BLaER1 treated with 17β-estradiol and CSF1 and Interleukin-3, amounts not matched to agents 10 nM and 100 nM (cell line): Measurements from ENCODE around the gene ATG4B.

Experiments
- H3K27ac ChIP-seq, 11 experiments: shearing (Covaris generic); formaldehyde crosslinking; 2 replicates each; pipeline ENCODE4 v1.8.1; 2022
- H3K27me3 ChIP-seq, 11 experiments: shearing (Covaris generic); formaldehyde crosslinking; 2 replicates each; pipeline ENCODE4 v1.8.1; 2022
- H3K36me3 ChIP-seq, 11 experiments: shearing (Covaris generic); formaldehyde crosslinking; 2 replicates each; pipeline ENCODE4 v1.8.1; 2022
- H3K4me1 ChIP-seq, 10 experiments: shearing (Covaris generic); formaldehyde crosslinking; 2 replicates each; pipeline ENCODE4 v1.8.1; 2022
- H3K4me2 ChIP-seq, 11 experiments: shearing (Covaris generic); formaldehyde crosslinking; 2 replicates each; pipeline ENCODE4 v1.8.1; 2022
- H3K4me3 ChIP-seq, 10 experiments: shearing (Covaris generic); formaldehyde crosslinking; 2 replicates each; pipeline ENCODE4 v1.8.1; 2022
- H3K9ac ChIP-seq, 11 experiments: shearing (Covaris generic); formaldehyde crosslinking; 2 replicates each; pipeline ENCODE4 v1.8.1; 2022
- H3K9me3 ChIP-seq, 11 experiments: shearing (Covaris generic); formaldehyde crosslinking; replicated peaks in 1 of 11; 2 replicates each; pipeline ENCODE4 v1.8.1; 2022
- H4K20me1 ChIP-seq, 11 experiments: shearing (Covaris generic); formaldehyde crosslinking; 2 replicates each; pipeline ENCODE4 v1.8.1; 2022
- Cebpa-rat ChIP-seq, 11 experiments: shearing (Covaris generic); IDR thresholded peaks; 2 replicates each; pipeline ENCODE4 v1.8.1; 2022

The ATG4B gene

DNA sequence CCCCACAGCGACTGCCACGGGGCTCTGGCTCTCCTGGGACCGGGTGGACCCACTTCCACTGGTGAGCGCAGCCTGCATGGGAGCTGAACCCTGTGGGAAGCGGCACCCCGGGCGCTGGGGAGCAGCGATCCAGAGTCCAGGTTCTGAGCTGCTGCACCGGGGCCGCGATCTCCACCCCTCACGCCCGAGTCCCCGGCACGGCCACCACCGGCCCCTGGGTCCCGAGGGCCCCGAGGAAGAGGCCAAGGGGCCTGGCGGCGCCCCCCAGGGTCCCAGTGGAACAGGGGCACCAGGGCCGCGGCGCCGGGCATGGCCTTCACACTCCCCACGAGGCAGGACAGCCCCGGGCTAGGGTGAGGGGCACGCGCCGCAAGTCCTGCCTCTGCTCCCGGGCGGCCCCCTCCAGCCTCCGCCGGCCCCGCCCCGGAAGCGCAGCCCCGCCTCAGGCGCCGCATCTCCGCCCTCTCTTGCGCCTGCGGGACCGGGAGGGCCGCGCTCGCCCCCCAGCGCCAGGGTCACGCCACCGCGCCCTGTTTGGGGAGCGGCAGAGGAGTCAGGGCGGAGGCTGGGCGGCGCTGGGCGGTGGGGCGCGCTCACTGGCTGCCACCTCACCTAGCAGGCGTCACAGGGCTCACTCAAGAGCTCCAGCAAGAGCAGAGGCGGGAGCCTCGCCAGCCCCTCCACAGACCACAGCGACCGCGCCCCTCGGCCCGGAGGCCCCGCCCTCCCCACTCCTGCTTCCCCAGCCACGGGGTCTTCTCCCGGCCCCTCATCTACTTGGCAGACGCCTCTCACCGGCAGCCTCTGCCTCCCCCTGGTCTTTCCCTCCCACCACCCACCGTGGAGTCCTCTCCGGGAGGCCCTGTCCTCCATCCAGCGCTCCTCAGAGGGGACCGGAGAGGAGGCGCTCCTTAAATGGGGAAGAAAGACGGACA is 27.4 kb upstream of the ATG4B start:
- Histone ChIP-seq H3K27ac (peak overlapping the region; percentile 56 to 90 (median 85); a peak in 21 of 22 replicates), H3K4me1 (peaks cover 27 to 60% (median 51%) of the 10 kb centered on the region in 10 experiments), H3K36me3 (peaks cover 26 to 68% (median 38%) of the 10 kb centered on the region in 11 experiments), H3K9me3 (no peaks in the 10 kb centered on the region), H3K4me3 (peak overlapping the region; percentile 59 to 73 (median 66)), H3K9ac (peak overlapping the region; percentile 74 to 88 (median 84)), H3K27me3 (no peaks in the 10 kb centered on the region), H4K20me1 (peaks cover 13 to 86% (median 56%) of the 10 kb centered on the region in 11 experiments; a peak in 20 of 22 replicates), H3K4me2 (peak overlapping the region; percentile 89 to 100 (median 98))
- TF ChIP-seq Cebpa-rat (IDR thresholded peaks at IDR 0.05), result no peak

DNA sequence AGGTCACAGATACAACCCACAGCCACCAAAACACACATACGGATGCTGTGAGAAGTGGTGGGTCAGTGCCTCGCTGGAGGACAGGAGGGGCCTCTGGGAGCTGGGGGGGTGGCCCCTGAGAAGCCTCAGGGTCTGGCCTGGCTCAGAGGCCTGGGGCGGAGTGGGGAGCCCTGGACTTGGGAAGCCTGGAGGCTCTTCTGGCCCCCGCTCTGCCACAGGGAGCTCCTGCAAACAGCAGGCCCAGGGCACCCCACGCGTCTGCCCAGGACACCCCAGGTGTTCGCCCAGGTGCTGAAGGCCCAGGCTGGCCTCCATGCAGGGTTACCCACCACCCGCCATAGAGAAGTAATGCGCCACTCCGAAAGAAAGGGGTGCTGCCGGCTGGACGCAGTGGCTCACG is 26.4 kb upstream of the ATG4B start:
- Histone ChIP-seq H3K27me3 (no peaks in the 10 kb centered on the region), H3K9me3 (no peaks in the 10 kb centered on the region), H3K27ac (peak overlapping the region in 7 of 11 experiments; percentile 30 to 89 (median 80); a peak in 7 of 22 replicates), H3K9ac (peak overlapping the region in 7 of 11 experiments; percentile 65 to 88 (median 83); a peak in 8 of 22 replicates), H3K4me2 (peak overlapping the region in 10 of 11 experiments; percentile 4 to 100 (median 98); a peak in 13 of 22 replicates), H3K4me3 (no peak overlapping the region), H3K36me3 (peaks cover 17 to 67% (median 30%) of the 10 kb centered on the region in 11 experiments), H4K20me1 (peaks cover 20 to 95% (median 63%) of the 10 kb centered on the region in 11 experiments; a peak in 20 of 22 replicates), H3K4me1 (peaks cover 27 to 67% (median 56%) of the 10 kb centered on the region in 10 experiments)
- TF ChIP-seq Cebpa-rat (IDR thresholded peaks at IDR 0.05), result no peak

DNA sequence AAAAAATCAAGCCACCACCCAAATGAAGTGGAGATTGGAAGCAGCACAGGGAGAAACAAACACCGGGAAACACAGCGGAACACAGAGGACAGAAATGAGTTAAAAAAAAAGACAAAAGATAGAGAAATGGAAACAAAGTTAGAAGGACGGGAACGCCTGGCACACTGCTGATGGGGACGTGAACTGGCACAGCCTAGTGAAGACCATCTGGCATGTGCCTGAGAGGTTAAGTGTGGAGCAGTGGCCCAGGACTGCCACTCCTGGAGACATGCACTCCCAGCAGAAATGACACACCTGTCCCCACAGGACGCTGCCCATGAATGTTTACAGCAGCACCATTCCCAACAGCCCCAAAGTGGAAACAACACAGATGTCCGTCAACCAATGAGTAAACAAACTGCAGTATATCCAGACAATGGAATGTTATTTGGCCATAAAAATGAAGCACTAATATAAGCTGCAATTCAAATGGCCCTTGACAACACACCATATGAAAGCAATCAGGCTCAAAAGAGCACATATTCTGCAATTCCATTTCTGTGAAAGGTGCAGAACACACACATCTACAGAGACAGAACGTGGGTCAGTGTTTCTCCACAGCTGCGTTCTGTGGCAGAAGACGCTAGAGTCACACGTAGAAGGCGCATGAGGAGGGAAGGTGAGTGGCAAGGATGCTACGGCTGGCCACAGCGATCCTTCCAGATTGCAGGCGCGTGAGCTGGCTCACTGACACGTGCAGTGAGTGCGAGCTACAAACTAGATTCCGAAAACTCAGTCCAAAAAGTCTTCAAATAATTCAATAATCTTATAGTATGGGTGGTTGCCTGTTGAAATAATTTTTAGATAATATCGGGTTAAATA is 25.1 kb upstream of the ATG4B start:
- no peak for TF ChIP-seq Cebpa-rat (IDR thresholded peaks at IDR 0.05)
- Histone ChIP-seq H3K27ac (0 out of 22 replicates have a peak overlapping the region, but pooled peaks of 1 of the 11 experiments have one; percentile 11), H3K4me2 (peak overlapping the region in 7 of 11 experiments; percentile 17 to 86 (median 62); a peak in 11 of 22 replicates)

DNA sequence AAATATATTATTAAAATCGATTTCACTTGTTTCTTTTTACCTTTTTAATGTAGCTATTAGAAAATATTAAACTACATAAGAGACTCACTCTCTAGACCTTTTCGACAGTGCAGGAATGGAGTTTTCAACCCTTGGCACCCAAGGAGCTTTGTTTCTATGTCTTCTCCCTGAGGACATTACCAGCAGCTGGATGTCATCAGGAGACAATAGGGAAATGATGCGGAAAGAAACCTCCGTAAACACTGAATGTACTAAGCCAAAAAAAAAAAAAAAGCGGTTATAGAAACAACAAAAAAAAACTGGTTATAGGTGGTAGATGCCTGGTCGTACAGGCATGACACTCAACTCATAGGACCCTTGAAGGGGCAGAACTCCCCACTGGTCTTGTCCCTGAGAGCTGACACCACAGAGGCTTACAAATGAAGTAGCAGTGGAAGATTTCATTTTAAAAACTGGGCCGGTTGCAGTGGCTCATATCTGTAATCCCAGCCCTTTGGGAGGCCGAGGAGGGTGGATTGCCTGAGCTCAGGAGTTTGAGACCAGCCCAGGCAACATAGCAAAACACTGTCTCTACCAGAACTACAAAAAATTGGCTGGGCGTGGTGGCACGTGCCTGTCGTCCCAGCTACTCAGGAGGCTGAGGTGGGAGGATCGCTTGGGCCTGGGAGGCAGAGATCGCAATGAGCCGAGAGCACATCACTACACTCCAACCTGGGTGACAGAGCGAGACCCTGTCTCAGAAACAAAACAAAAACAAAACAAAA is 24.3 kb upstream of the ATG4B start:
- Histone ChIP-seq H3K4me3 (no peak overlapping the region), H3K27me3 (no peaks in the 10 kb centered on the region), H3K36me3 (peaks cover 4 to 53% (median 13%) of the 10 kb centered on the region in 11 experiments; a peak in 19 of 22 replicates)

More for the DNA sequence above, 25.1 kb upstream of the ATG4B start:
- H3K9me3 ChIP-seq, result no peaks in the 10 kb centered on the region
- no peaks in the 10 kb centered on the region for H3K27me3 ChIP-seq
- peaks cover 8 to 94% (median 57%) of the 10 kb centered on the region in 11 experiments; a peak in 19 of 22 replicates for H4K20me1 ChIP-seq
- H3K4me3 ChIP-seq, result no peak overlapping the region
- peak overlapping the region in 4 of 11 experiments; percentile 1 to 66 (median 62); a peak in 6 of 22 replicates for H3K9ac ChIP-seq
- H3K4me1 ChIP-seq, result peaks cover 37 to 80% (median 70%) of the 10 kb centered on the region in 10 experiments
- peaks cover 8 to 61% (median 20%) of the 10 kb centered on the region in 11 experiments; a peak in 20 of 22 replicates for H3K36me3 ChIP-seq

DNA sequence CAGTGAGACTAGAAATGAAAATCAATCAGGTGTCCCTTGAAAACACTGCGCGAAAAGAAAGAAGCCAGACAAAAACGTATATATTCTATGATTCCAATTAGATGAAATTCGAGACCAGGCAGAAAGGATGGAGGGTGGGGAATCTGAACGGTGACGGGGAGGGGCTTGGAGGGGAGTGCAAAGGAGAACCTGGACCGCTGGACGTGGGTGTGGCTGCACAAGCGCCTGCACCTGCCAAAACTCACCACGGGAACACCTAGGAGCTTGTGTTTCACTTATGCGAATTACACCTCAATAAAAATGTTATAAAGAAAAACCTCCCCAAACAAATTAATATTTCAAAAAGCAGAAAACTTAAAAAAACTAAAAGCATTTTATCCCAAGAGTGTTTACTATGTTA is 22.5 kb upstream of the ATG4B start:
- peaks cover 47 to 90% (median 78%) of the 10 kb centered on the region in 10 experiments for H3K4me1 ChIP-seq
- H3K27ac ChIP-seq, result no peak overlapping the region
- no peaks in the 10 kb centered on the region for H3K9me3 ChIP-seq
- H3K4me3 ChIP-seq, result no peak overlapping the region
- peaks cover 0 to 42% (median 12%) of the 10 kb centered on the region in 11 experiments; a peak in 10 of 22 replicates for H3K36me3 ChIP-seq
- H3K4me2 ChIP-seq, result no peak overlapping the region
- H3K9ac ChIP-seq, result no peak overlapping the region
- no peak for TF ChIP-seq Cebpa-rat (IDR thresholded peaks at IDR 0.05)
- no peaks in the 10 kb centered on the region for H3K27me3 ChIP-seq
- H4K20me1 ChIP-seq, result peaks cover 0 to 75% (median 36%) of the 10 kb centered on the region in 11 experiments; a peak in 16 of 22 replicates

More for the DNA sequence above, 24.3 kb upstream of the ATG4B start:
- no peak for TF ChIP-seq Cebpa-rat (IDR thresholded peaks at IDR 0.05)
- peak overlapping the region in 10 of 11 experiments; percentile 43 to 68 (median 58); a peak in 17 of 22 replicates for H3K9ac ChIP-seq
- peaks cover 45 to 88% (median 78%) of the 10 kb centered on the region in 10 experiments for H3K4me1 ChIP-seq
- H3K4me2 ChIP-seq, result peak overlapping the region in 10 of 11 experiments; percentile 2 to 86 (median 59); a peak in 18 of 22 replicates
- H3K9me3 ChIP-seq, result no peaks in the 10 kb centered on the region
- H4K20me1 ChIP-seq, result peaks cover 8 to 87% (median 52%) of the 10 kb centered on the region in 11 experiments; a peak in 19 of 22 replicates
- peak overlapping the region in 8 of 11 experiments; percentile 22 to 67 (median 56); a peak in 16 of 22 replicates for H3K27ac ChIP-seq

DNA sequence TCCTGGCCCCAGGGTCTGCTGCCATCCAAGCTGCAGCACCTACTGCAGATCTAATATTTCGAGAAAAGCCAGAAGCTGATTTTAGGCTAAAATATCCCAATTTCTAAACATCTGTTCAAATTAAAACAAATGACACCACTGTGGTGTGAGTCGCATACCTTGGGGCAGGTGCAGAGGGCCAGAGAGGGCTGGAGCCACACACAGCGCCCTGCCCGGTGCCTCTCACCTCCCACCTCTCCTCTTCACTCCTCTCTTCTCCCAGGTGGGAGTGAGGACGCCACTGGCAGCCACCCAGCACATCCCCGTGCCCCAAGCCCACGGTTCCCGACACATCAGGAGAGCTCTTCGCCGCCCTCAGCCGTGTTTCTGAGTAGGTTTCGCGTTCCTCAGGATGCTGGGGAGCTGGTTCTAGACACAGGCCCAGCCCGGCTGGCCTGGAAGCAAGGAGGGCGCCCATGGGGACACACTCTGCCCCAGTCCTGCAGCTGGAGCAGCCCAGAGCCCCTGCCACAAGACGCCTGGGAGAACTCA is 21.9 kb upstream of the ATG4B start:
- Histone ChIP-seq H3K4me2 (peak overlapping the region in 2 of 11 experiments; percentile 82 to 92; a peak in 1 of 22 replicates), H4K20me1 (peaks cover 0 to 73% (median 34%) of the 10 kb centered on the region in 11 experiments; a peak in 16 of 22 replicates), H3K9ac (peak overlapping the region in 4 of 11 experiments; percentile 9 to 26 (median 19); a peak in 4 of 22 replicates), H3K36me3 (peaks cover 0 to 48% (median 13%) of the 10 kb centered on the region in 11 experiments; a peak in 11 of 22 replicates), H3K4me3 (no peak overlapping the region), H3K9me3 (peaks cover 0 to 3% (median 0%) of the 10 kb centered on the region in 11 experiments; a peak in 2 of 22 replicates), H3K4me1 (peaks cover 46 to 90% (median 78%) of the 10 kb centered on the region in 10 experiments), H3K27me3 (no peaks in the 10 kb centered on the region), H3K27ac (no peak overlapping the region; a peak in 1 of 22 replicates)
- no peak for TF ChIP-seq Cebpa-rat (IDR thresholded peaks at IDR 0.05)
